GM18870 (cell line): ENCODE data around the gene NF1.
A peak's percentile ranks its signal among the peaks of the same experiment; 100 is the strongest.
"Not testable (repeated sequence)": the region's sequence is repeated elsewhere in the genome, so short reads cannot be mapped to it uniquely, and the experiment has no call there.

Source experiments
- ATAC-seq: cut with Tn5 transposase; IDR thresholded peaks from one replicate; pipeline ENCODE4 v1.9.1; 2021; ENCODE audit warnings: moderate library complexity; ENCODE audit not compliant: unreplicated experiment

NF1 gene

GRCh38 chr17:31094600-31095235 is at the start of gene NF1:
TSS of gene NF1 (plus strand) at chr17:31094977. CDS start at chr17:31095310, 333 bp downstream.
- ATAC-seq = peak; percentile 51

DNA sequence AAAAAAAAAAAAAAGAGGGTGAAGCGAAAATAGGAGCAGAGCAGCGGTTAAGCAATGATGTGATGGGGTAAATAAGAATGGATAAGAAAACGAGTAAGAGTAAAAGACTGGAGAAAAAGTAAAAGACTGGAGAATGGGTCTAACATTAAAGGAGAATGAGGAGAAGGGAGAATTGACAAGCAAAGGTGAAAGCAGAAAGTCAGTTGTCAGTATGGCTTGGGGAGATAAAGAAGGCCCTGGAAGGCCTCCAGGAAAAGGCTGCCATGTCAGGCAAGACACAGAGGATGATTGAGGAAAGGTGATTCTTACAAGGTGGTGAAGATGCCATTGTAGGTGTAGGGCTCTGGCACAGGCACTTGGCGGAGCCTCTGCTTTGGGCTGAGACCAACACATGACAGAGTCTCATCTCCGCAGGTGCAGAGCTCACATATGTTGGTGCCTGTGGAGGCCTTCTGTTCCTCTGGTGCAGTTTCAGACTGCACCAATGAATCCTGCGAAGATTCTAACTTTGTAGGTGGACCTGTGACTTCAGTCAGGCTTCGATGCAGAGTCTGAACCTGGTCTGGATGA is 47.8 kb upstream of the NF1 start:
- not testable (repeated sequence) for ATAC-seq

DNA sequence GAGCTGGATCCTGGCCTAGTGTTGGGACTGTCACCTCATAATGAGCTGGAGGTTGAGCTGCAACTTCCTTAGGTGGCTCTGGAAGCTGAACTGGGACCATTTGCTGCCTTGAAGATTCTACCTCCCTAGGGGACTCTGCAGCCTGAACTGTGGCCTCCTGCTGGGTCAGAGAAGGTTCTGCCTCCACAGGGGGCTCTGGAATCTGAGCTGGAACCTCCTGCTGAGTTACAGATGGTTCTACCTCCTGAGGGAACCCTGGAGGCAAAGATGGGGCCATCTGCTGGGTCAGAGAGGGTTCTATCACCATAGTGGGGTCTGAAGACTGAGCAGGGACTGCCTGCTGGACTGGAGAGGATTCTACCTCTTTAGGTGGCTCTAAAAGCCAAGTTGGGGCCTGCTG is 46.6 kb upstream of the NF1 start:
- ATAC-seq = no peak

GRCh38 chr17:31048780-31049179 is 46.0 kb upstream of the NF1 start:
- no peak for ATAC-seq

GRCh38 chr17:31050948-31051347 is 43.8 kb upstream of the NF1 start:
- ATAC-seq = no peak

DNA sequence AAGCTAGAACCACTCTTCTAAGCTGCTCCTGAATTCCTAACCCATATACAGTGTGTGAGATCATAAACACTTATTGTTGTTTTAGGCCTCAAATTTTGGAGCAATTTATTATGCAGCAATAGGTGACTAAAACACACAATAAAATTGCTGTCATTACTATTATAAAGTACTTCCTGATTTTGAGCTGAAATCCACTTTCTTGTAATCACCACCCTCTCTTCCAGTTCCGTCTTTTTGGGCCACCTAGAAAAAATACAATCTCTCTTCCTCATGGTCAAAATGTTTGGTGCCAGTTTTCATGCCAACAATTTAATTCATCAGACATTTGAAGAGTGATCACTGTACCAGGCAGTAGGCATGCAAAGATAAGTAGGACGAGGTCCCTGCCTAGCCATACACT is 43.3 kb upstream of the NF1 start:
- no peak for ATAC-seq

DNA sequence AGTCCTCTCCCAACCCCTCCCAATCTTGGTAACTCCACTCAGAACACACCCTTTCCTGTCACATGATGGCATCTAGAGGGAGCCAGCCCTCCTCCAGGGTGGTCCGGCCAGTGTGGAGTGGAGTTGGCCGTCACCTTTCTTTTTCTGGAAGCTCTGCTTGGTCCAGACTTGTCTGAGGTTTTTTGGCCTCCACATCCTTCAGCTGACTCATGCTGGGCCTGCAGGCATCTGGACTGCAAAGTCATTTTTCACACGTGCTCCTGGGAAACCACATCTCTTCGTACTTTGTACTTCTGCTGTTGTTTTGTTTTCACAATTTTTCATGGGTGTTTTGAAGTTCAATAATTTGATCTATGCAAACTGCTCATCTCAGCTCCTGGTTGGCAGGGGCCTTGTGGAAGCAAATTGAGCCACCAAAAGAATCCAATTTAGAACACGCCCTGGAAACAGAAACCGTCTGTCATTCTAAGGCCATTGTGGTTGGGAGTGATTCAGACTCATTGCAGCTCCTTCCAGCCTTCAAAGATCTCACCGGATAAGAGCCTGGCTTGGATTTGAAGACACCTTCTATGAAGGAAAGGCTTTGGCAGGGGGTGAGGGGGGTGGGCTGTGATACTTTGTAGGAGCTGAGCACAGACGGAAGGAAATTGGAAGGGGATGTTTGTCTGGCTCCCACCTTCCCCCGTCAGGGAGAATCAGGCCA is 42.4 kb upstream of the NF1 start:
- ATAC-seq = no peak

DNA sequence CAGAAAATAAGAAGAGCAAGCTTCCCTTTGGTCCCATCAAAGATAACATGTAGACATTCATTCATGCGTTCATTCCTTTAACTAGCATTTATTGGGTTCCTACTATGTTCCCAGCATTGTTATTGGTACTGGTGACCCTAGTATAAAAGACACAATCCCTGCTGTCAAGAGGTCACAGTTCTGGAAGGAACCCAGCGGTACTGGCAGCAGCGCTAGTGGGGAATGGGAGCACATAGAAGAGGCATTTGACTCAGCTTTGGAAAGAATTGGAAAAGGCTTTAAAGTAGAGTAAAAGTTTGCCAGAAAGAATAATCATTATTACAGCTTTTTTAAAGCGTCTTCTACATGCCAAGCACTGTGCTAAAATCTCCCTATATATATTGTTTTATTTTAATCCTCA is 41.7 kb upstream of the NF1 start:
- no peak for ATAC-seq

DNA sequence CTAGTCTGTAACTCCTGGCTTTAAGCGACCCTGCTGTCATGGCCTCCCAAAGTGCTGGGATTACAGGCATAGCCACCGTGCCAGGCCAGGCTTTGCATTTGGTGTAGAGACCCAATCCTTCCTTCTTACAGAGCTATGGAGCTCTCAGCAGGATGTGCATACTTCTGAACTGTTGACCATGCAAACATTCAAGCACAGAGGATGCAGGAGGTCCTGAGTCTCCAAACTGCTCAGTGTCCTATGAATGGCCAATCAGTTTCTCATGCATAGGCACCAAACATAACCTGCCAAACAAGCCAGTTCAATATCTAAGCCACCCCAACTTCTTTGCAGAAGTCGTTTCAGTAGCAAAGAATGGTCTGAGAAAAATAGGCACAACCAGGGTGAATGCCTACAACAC is 40.0 kb upstream of the NF1 start:
- no peak for ATAC-seq

GRCh38 chr17:31058976-31059375 is 35.8 kb upstream of the NF1 start:
- no peak for ATAC-seq

DNA sequence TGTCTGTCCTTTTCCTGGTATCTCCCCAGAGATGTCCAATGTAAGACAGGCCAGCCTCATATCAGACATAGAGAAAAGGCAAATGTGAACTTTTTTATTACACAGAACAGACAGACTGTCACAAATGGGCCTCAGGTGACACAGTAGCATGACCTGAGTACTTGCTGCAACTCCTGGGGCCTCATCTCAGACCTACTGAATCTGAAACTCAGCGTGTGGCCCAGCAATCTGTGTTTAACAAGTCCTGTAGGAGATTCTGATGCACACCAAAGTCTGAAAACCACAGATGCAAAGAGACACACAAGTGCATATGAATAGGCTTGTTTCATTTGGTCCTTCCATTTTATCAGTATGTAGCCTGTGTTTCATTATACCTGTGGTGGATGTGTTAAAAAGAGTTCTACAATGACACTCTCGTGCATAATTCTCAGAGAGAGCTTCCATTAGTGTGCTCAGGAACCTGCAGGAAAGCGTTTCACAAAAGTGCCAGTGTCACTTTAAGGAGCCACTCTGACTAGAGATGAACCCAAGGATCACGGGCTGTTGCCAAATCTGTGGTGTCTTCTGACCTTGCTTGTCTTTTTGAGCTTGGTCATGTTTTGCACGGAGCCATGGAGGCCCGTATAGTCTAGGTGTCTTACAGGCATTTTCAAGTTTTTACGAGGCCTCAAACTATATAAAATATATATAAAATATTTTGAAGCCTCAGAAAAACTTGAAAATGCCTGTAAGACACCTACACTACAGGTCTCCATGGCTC is 33.8 kb upstream of the NF1 start:
- no peak for ATAC-seq

GRCh38 chr17:31061678-31062077 is 33.1 kb upstream of the NF1 start:
- no peak for ATAC-seq

DNA sequence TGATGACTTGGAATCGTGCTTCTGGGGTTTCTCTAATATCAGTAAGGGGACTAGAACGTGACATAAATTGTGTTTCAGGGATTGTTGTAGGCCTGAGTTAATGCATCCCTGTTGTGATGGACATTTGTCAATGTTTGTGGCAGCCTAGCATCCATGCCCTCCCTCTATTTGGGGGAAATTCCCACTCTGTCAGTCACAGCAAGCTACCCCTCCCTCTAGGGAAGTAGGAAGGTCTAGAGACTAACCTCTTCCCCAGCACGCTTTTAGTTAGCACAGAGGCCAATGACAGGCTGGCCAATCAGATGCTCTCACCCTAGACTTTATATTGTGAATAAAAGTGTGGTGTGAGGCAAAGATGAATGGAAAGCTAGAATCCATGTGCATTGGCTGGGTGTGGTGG is 32.4 kb upstream of the NF1 start:
- no peak for ATAC-seq

DNA sequence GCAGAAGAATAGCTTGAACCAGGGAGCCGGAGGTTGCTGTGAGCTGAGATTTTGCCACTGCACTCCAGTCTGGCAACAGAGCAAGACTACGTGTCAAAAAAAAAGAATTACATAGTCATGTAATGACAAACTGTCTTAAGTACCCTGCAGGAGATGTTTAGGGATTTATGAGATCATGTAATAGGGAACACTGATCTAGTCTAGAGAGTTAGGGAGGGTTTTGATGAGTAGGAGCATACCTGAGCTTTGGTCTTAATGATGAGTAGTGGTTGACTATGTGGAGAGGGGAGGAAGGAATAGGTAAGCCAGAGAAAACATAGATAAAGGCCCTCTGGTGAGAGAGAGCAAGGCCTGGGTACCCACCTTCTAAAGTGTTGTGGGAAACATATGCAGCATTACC is 30.1 kb upstream of the NF1 start:
- ATAC-seq = no peak

- no peak for ATAC-seq
These were observed 27.0 kb upstream of the NF1 start for GRCh38 chr17:31067691-31068184.

GRCh38 chr17:31068291-31068690 is 26.5 kb upstream of the NF1 start:
- ATAC-seq = no peak

GRCh38 chr17:31072186-31072585 is 22.6 kb upstream of the NF1 start:
- ATAC-seq = no peak

DNA sequence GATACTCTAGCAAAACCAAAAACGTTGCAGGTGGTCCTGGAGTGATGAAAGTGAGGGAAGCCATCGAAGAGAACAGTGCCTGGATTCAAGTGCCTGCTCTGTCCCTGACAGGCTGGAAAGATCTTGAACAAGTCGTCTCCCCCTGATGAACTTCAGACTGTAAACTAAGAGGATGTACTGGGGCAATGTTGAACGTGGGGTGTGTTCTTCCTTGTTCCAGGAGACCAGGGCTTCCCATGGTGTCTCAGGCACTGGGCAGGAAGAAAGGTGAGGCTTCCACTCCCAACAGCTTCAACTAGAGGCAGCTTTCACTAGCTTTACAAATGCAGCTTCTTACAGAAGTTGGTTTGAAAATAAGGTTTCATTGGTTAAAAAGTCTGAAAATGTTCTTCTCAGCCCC is 21.4 kb upstream of the NF1 start:
- no peak for ATAC-seq

DNA sequence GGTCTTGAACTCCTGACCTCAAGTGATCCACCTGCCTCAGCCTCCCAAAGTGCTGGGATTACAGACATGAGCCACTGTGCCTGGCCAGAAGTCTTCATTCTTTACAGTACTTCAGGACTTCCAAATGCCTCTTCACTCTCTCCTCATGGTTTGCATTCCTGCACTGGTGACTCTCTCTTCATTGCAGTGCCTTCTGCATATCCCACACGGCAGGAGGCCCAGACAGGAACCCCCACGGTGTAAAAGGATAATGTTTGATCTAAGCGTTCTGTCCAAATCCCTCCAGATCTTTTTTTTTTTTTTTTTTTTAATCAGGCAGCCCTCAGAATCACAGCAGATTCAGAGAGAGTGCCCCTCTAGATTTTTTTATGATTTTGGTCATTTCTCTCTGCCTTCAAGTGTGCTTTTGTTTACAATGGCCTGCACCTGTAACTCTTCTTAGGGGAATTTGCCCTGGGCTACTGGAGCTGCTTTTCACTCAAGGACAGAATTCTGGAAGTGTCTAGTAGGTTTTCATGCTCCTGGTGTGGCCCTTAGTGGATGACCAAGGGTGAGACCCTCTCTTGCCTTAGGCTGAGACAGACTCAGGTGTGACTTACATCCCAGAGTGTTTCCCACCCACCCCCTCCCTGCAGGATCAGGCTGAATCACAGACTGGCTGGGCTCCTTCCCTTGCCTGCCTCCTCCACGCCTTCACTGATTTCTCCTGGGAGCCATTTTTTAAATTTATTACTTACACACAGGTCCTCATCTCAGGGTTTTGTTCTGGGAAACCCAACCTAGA is 19.8 kb upstream of the NF1 start:
- no peak for ATAC-seq

GRCh38 chr17:31078290-31078689 is 16.5 kb upstream of the NF1 start:
- no peak for ATAC-seq

DNA sequence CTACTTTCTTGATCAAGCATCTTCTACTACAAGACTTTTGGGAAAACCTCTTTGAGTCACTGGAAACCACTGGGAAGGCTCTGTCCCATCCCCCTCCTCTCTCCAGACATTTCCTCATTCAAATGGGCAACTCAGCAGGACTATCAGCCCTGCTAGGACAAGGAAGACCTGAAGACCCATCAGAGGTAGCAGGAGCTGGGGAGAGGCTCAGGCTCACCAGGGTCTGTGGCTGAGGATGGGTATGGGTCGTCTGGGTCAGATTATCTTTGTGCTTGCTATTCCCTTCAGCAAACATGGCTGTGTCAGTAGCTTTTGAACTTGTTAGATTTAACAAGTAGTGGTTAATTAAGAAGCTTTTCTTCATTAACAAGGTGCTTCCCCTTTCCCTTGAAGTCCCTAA is 15.0 kb upstream of the NF1 start:
- ATAC-seq = no peak
